ENCODE results near the gene TNS2. TPM values are rescaled to one million over a fixed set of nuclear protein-coding genes. Genes with fewer than 3 reads are reported as not detected.
A peak's percentile ranks its signal among the peaks of the same experiment; 100 is the strongest.

Gene TNS2
- total RNA-seq, 4 donors from 2014 or later = 97.7 to 444 (median 154) TPM

- no peak for TF ChIP-seq CTCF (IDR thresholded peaks at IDR 0.05)
- peak; percentile 19 for DNase-seq (ENCODE audit: low spot score)
- ATAC-seq (ENCODE audit: low FRiP score) = no peak
These were observed 9.7 kb downstream of the TNS2 start for GRCh38 chr12:53059434-53060063.

GRCh38 chr12:53060064-53060720 is 10.3 kb downstream of the TNS2 start:
- no peak for TF ChIP-seq CTCF (IDR thresholded peaks at IDR 0.05)
- no peak for DNase-seq (ENCODE audit: low spot score)
- ATAC-seq (ENCODE audit: low FRiP score) = no peak

- ATAC-seq (ENCODE audit: low FRiP score) = no peak
- no peak for TF ChIP-seq CTCF (IDR thresholded peaks at IDR 0.05)
- DNase-seq (ENCODE audit: low spot score) = no peak
These were observed 10.9 kb downstream of the TNS2 start for GRCh38 chr12:53060721-53061276.

- no peak for TF ChIP-seq CTCF (IDR thresholded peaks at IDR 0.05)
- DNase-seq (ENCODE audit: low spot score) = no peak
- ATAC-seq (ENCODE audit: low FRiP score) = no peak
These were observed 11.6 kb downstream of the TNS2 start for GRCh38 chr12:53061404-53062010.

- ATAC-seq (ENCODE audit: low FRiP score) (no peak), DNase-seq (ENCODE audit: low spot score) (peak; percentile 20)
- no peak for TF ChIP-seq CTCF (IDR thresholded peaks at IDR 0.05)
These were observed 12.4 kb downstream of the TNS2 start for GRCh38 chr12:53062011-53062961.

- no peak for DNase-seq (ENCODE audit: low spot score)
- no peak for TF ChIP-seq CTCF (IDR thresholded peaks at IDR 0.05)
These were observed 13.3 kb downstream of the TNS2 start for GRCh38 chr12:53062977-53063707.

More at GRCh38 chr12:53062977-53063707, 13.3 kb downstream of the TNS2 start:
- no peak for ATAC-seq (ENCODE audit: low FRiP score)

Data from omental fat pad (tissue), 4 donors.